HEK293 (cell line): ENCODE measurements around the gene RCSD1.

Source experiments
- CTCF ChIA-PET: fragments of 350-600 bp; formaldehyde crosslinking; extraction: SDS; loops from one replicate; lab custom pipeline; 2021; ENCODE audit warnings: antibody characterized with exemption; lab: Yijun Ruan, JAX
- POLR2A ChIA-PET: fragments of 300-600 bp; formaldehyde crosslinking; extraction: SDS; loops from one replicate; lab custom pipeline; 2020; ENCODE audit warnings: antibody characterized with exemption, inconsistent platforms; lab: Yijun Ruan, JAX
- H3K27ac ChIP-seq: fragments of 200-500 bp; sonication (Bioruptor generic); 2 replicates; pipeline ENCODE4 v1.5.1; 2014; ENCODE audit warnings: low read depth, low read length, control low read depth, inconsistent platforms; ENCODE audit errors: extremely low read depth
- H3K36me3 ChIP-seq, 2 experiments: fragments of 200-500 bp in 1 of 2; sonication (Bioruptor generic) in 1 of 2; 1 replicate in 1 of 2; 2 replicates in 1 of 2; pipeline ENCODE4 v1.5.1; 2014 to 2017; ENCODE audit warnings: inconsistent platforms in 2 of 2, low read length in 2 of 2; ENCODE audit not compliant: control insufficient read depth in 2 of 2, insufficient read depth in 1 of 2
- H3K4me1 ChIP-seq: fragments of 200-500 bp; sonication (Bioruptor generic); 2 replicates; pipeline ENCODE4 v1.5.1; 2014; ENCODE audit warnings: mild to moderate bottlenecking, low read length, inconsistent platforms; ENCODE audit not compliant: control insufficient read depth, insufficient read depth
- H3K4me3 ChIP-seq: 2 replicates; pipeline ENCODE4 v1.5.1; 2011; ENCODE audit warnings: low read depth, mild to moderate bottlenecking, control low read depth, low read length, moderate library complexity
- H3K9me3 ChIP-seq: fragments of 200-500 bp; sonication (Bioruptor generic); 2 replicates; pipeline ENCODE4 v1.5.1; 2014; ENCODE audit warnings: low read depth, low read length, inconsistent platforms; ENCODE audit not compliant: control insufficient read depth, insufficient read depth
- KLF16 ChIP-seq: fragments of 450-650 bp; formaldehyde crosslinking; IDR thresholded peaks from 2 replicates; pipeline ENCODE4 v1.5.1; 2017; ENCODE audit warnings: missing biosample characterization, missing genetic modification characterization
- KLF9 ChIP-seq: fragments of 450-650 bp; formaldehyde crosslinking; IDR thresholded peaks from 2 replicates; pipeline ENCODE4 v1.5.1; 2016; ENCODE audit warnings: missing biosample characterization, missing genetic modification characterization, low read depth
- MZF1 ChIP-seq: fragments of 450-650 bp; formaldehyde crosslinking; IDR thresholded peaks from 2 replicates; pipeline ENCODE4 v1.5.1; 2017; ENCODE audit warnings: missing biosample characterization, missing genetic modification characterization, borderline replicate concordance
- ZIC2 ChIP-seq: fragments of 450-650 bp; formaldehyde crosslinking; IDR thresholded peaks from 2 replicates; pipeline ENCODE4 v1.5.1; 2016; ENCODE audit warnings: missing biosample characterization, missing genetic modification characterization
- ZNF280D ChIP-seq: fragments of 450-650 bp; formaldehyde crosslinking; IDR thresholded peaks from 2 replicates; pipeline ENCODE4 v1.5.1; 2016; ENCODE audit warnings: missing biosample characterization, missing genetic modification characterization
- ZNF341 ChIP-seq: fragments of 450-650 bp; formaldehyde crosslinking; IDR thresholded peaks from 2 replicates; pipeline ENCODE4; 2016; ENCODE audit warnings: low read depth, missing biosample characterization, missing genetic modification characterization
- ZNF426 ChIP-seq: fragments of 450-650 bp; formaldehyde crosslinking; IDR thresholded peaks from 2 replicates; pipeline ENCODE4 v1.5.1; 2017; ENCODE audit warnings: missing biosample characterization, missing genetic modification characterization, mild to moderate bottlenecking, inconsistent platforms, moderate library complexity
- ZNF48 ChIP-seq: fragments of 450-650 bp; formaldehyde crosslinking; IDR thresholded peaks from 2 replicates; pipeline ENCODE4 v1.5.1; 2016; ENCODE audit warnings: missing biosample characterization, missing genetic modification characterization
- ZNF501 ChIP-seq: fragments of 450-650 bp; formaldehyde crosslinking; IDR thresholded peaks from 2 replicates; pipeline ENCODE4 v1.5.1; 2016; ENCODE audit warnings: missing biosample characterization, missing genetic modification characterization
- ZNF585B ChIP-seq: fragments of 450-650 bp; formaldehyde crosslinking; IDR thresholded peaks from 2 replicates; pipeline ENCODE4 v1.5.1; 2016; ENCODE audit warnings: missing biosample characterization, missing genetic modification characterization
- ZNF639 ChIP-seq: fragments of 450-650 bp; formaldehyde crosslinking; IDR thresholded peaks from 2 replicates; pipeline ENCODE4 v1.5.1; 2016; ENCODE audit warnings: missing biosample characterization, missing genetic modification characterization
- ZNF664 ChIP-seq: fragments of 450-650 bp; formaldehyde crosslinking; IDR thresholded peaks from 2 replicates; pipeline ENCODE4 v1.5.1; 2016; ENCODE audit warnings: missing biosample characterization, missing genetic modification characterization
- ZNF670 ChIP-seq: fragments of 450-650 bp; formaldehyde crosslinking; IDR thresholded peaks from 2 replicates; pipeline ENCODE4 v1.5.1; 2016; ENCODE audit warnings: missing biosample characterization, missing genetic modification characterization, low read depth
- ZNF830 ChIP-seq: fragments of 450-650 bp; IDR thresholded peaks from 2 replicates; pipeline ENCODE4 v1.5.0; 2018; ENCODE audit warnings: missing biosample characterization, missing genetic modification characterization, low read depth, mild to moderate bottlenecking, moderate library complexity
- TF ChIP-seq, protein P1 (sequence below): fragments of 450-650 bp; formaldehyde crosslinking; conservative IDR thresholded peaks from 2 replicates; pipeline ENCODE4 v1.5.1; 2016; ENCODE audit warnings: low read depth, missing biosample characterization, missing genetic modification characterization
- TF ChIP-seq, protein P2 (sequence below): fragments of 450-650 bp; formaldehyde crosslinking; IDR thresholded peaks from 2 replicates; pipeline ENCODE4 v1.5.1; 2016; ENCODE audit warnings: missing biosample characterization, missing genetic modification characterization

Gene RCSD1

DNA sequence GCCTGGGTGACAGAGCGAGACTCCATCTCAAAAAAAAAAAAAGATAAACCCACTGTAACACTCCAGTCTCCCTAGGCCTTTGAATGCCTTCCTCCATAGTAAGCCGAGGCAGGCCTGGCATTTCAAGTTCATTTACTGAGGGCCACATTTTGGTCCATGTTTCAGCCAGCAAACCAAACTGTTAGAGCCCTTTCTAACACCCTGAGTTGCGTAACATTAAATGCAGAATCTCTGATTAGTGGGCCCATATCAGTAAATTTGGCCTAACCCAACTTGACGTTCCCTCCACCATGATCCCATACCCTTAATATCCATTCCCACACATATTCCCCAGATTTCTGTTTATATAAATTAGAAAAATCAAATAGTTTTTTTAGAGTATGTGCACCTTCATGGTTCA is 104.2 kb downstream of the RCSD1 start:
- Histone ChIP-seq H3K27ac (no peak overlapping the region), H3K4me3 (no peak overlapping the region), H3K9me3 (no peaks in the 10 kb centered on the region), H3K4me1 (no peaks in the 10 kb centered on the region), H3K36me3 (peaks cover 0 to 21% of the 10 kb centered on the region in 2 experiments; a peak in 2 of 3 replicates)
- TF ChIP-seq ZNF280D (tag by site-specific recombination) (no peak), ZNF585B (tag by site-specific recombination) (no peak), ZNF48 (no peak), ZNF639 (tag by site-specific recombination) (no peak), ZNF341 (tag by site-specific recombination) (no peak), MZF1 (no peak), ZNF664 (no peak), ZNF830 (tag by site-specific recombination) (no peak), KLF9 (tag by site-specific recombination) (no peak), ZIC2 (tag by site-specific recombination) (no peak), KLF16 (tag by site-specific recombination) (no peak), ZNF670 (tag by site-specific recombination) (no peak), ZNF501 (tag by site-specific recombination) (no peak), ZNF426 (tag by site-specific recombination) (no peak)
- TF ChIP-seq, protein P1, sequence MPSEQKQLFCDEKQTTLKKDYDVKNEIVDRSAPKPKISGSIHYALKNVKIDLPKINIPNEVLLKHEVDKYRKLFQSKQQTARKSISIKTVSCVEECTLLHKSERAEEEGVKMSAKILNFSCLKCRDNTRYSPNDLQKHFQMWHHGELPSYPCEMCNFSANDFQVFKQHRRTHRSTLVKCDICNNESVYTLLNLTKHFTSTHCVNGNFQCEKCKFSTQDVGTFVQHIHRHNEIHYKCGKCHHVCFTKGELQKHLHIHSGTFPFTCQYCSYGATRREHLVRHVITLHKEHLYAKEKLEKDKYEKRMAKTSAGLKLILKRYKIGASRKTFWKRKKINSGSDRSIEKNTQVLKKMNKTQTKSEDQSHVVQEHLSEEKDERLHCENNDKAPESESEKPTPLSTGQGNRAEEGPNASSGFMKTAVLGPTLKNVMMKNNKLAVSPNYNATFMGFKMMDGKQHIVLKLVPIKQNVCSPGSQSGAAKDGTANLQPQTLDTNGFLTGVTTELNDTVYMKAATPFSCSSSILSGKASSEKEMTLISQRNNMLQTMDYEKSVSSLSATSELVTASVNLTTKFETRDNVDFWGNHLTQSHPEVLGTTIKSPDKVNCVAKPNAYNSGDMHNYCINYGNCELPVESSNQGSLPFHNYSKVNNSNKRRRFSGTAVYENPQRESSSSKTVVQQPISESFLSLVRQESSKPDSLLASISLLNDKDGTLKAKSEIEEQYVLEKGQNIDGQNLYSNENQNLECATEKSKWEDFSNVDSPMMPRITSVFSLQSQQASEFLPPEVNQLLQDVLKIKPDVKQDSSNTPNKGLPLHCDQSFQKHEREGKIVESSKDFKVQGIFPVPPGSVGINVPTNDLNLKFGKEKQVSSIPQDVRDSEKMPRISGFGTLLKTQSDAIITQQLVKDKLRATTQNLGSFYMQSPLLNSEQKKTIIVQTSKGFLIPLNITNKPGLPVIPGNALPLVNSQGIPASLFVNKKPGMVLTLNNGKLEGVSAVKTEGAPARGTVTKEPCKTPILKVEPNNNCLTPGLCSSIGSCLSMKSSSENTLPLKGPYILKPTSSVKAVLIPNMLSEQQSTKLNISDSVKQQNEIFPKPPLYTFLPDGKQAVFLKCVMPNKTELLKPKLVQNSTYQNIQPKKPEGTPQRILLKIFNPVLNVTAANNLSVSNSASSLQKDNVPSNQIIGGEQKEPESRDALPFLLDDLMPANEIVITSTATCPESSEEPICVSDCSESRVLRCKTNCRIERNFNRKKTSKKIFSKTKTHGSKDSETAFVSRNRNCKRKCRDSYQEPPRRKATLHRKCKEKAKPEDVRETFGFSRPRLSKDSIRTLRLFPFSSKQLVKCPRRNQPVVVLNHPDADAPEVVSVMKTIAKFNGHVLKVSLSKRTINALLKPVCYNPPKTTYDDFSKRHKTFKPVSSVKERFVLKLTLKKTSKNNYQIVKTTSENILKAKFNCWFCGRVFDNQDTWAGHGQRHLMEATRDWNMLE (tag by site-specific recombination) = no peak
- TF ChIP-seq, protein P2, sequence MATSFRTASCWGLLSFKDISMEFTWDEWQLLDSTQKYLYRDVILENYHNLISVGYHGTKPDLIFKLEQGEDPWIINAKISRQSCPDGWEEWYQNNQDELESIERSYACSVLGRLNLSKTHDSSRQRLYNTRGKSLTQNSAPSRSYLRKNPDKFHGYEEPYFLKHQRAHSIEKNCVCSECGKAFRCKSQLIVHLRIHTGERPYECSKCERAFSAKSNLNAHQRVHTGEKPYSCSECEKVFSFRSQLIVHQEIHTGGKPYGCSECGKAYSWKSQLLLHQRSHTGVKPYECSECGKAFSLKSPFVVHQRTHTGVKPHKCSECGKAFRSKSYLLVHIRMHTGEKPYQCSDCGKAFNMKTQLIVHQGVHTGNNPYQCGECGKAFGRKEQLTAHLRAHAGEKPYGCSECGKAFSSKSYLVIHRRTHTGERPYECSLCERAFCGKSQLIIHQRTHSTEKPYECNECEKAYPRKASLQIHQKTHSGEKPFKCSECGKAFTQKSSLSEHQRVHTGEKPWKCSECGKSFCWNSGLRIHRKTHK (tag by site-specific recombination) = no peak
- CTCF ChIA-PET = no interaction called here
- POLR2A ChIA-PET = no interaction called here
